Thyroid gland (tissue), 4 donors: ENCODE results near the gene PTPN4. TPM values are rescaled to one million over a fixed set of nuclear protein-coding genes. Genes with fewer than 3 reads are reported as not detected.
A peak's percentile ranks its signal among the peaks of the same experiment; 100 is the strongest.

ENCODE experiments used
- DNase-seq, 2 donors: peaks; one replicate each; pipeline ENCODE4 v3.0.0-alpha.2; 2019
- H3K27ac ChIP-seq, 3 donors: fragments of 200-600 bp; sonication (generic); 1 replicate in 2 of 3; 2 replicates in 1 of 3; pipeline ENCODE4 v1.5.1; 2016 to 2019; ENCODE audit warnings: mild to moderate bottlenecking in 1 of 3, moderate library complexity in 1 of 3
- H3K27me3 ChIP-seq: fragments of 200-600 bp; sonication (generic); one replicate; pipeline ENCODE4 v1.5.1; 2019
- H3K36me3 ChIP-seq, 2 donors: fragments of 200-600 bp; sonication (generic); one replicate each; pipeline ENCODE4 v1.5.1; 2016 to 2019
- H3K4me1 ChIP-seq, 2 donors: fragments of 200-600 bp; sonication (generic); one replicate each; pipeline ENCODE4 v1.5.1; 2017 to 2019
- H3K4me3 ChIP-seq, 3 donors: fragments of 200-600 bp; sonication (generic); replicated peaks in 1 of 3; 1 replicate in 2 of 3; 2 replicates in 1 of 3; pipeline ENCODE4 v1.5.1; 2016; ENCODE audit warnings: mild to moderate bottlenecking in 1 of 3
- H3K9me3 ChIP-seq: fragments of 200-600 bp; sonication (generic); one replicate; pipeline ENCODE4 v1.5.1; 2017
- POLR2A ChIP-seq, 2 donors: fragments of 450-650 bp; IDR thresholded peaks; one replicate each; pipeline ENCODE4 v1.6.1; 2017; ENCODE audit warnings: antibody characterized with exemption in 2 of 2, mild to moderate bottlenecking in 2 of 2, moderate library complexity in 1 of 2
- WGBS, 2 donors: methylation state at CpG; one replicate each; pipeline ENCODE4 v1.1.5; 2017; 5-methylcytosine and 5-hydroxymethylcytosine counted together
- intact Hi-C: fragments of 100-400 bp; cut with DNase I; formaldehyde crosslinking; loops from one replicate; pipeline ENCODE4 v1.15.1; 2023
- total RNA-seq, 4 donors: library from RNA; depleted of rRNA; stranded (reverse); fragments of >200 nt; gene quantifications; one replicate each; pipeline ENCODE4 v1.2.3, GENCODE V29; 2016
- TF ChIP-seq, protein P1 (sequence below), 6 experiments: fragments of 200-600 bp in 3 of 6; fragments of 450-650 bp in 3 of 6; sonication (generic) in 3 of 6; IDR thresholded peaks; one replicate each; pipeline ENCODE4 v1.5.1; 2016 to 2019; ENCODE audit warnings: antibody characterized with exemption in 6 of 6, mild to moderate bottlenecking in 2 of 6, inconsistent platforms in 1 of 6, moderate library complexity in 1 of 6

PTPN4 gene
- total RNA-seq, 4 donors from 2014 or later: 79.1 to 131 (median 114) TPM

- H3K9me3 ChIP-seq: no peaks in the 10 kb centered on the region
- intact Hi-C loops: no loop called here
- 46 to 53% methylated on average over 3 of the region's 3 CpGs for WGBS, 2 donors
- TF ChIP-seq POLR2A (IDR thresholded peaks at IDR 0.05): no peak
- TF ChIP-seq, protein P1, sequence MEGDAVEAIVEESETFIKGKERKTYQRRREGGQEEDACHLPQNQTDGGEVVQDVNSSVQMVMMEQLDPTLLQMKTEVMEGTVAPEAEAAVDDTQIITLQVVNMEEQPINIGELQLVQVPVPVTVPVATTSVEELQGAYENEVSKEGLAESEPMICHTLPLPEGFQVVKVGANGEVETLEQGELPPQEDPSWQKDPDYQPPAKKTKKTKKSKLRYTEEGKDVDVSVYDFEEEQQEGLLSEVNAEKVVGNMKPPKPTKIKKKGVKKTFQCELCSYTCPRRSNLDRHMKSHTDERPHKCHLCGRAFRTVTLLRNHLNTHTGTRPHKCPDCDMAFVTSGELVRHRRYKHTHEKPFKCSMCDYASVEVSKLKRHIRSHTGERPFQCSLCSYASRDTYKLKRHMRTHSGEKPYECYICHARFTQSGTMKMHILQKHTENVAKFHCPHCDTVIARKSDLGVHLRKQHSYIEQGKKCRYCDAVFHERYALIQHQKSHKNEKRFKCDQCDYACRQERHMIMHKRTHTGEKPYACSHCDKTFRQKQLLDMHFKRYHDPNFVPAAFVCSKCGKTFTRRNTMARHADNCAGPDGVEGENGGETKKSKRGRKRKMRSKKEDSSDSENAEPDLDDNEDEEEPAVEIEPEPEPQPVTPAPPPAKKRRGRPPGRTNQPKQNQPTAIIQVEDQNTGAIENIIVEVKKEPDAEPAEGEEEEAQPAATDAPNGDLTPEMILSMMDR (IDR thresholded peaks at IDR 0.05): no peak
- no peak for DNase-seq
- H3K27me3 ChIP-seq: no peaks in the 10 kb centered on the region
- no peak overlapping the region for H3K4me3 ChIP-seq
- peak overlapping the region in 1 of 3 donors; percentile 39 for H3K27ac ChIP-seq
- H3K4me1 ChIP-seq: peaks cover 5 to 22% of the 10 kb centered on the region in 2 donors
- H3K36me3 ChIP-seq: no peaks in the 10 kb centered on the region
These were observed 48.9 kb downstream of the PTPN4 start for GRCh38 chr2:119808516-119809147.

DNA sequence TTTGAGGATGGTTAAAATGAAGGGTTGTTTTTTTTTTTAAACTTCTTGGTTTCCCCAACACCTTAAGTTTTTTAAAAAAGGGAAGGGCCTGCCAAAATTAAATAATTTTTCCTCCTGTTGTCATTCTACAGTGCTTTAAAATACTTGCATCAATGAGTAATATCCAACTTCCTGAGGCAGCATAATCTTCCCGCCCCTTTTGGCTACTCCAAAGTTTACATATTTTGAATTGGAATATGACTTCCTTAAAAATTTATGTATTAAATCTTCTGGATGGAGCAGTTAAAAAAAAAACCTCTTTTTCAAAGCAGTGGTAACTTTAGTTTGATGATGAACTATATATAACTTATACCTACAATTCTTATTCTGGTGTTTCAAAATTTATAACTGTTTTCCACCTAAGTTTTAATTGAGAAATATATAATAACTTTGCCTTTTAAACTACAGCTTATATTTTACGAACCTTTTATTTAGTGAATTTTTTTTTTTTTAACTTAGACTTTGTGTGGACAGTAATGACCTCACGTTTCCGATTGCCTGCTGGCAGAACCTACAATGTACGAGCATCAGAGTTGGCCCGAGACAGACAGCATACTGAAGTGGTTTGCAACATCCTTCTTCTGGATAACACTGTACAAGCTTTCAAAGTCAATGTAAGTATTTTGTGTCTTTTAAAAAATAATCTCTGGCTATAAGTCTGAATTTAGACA lies 49.8 kb downstream of the PTPN4 start:
- DNase-seq: no peak
- TF ChIP-seq, protein P1 (IDR thresholded peaks at IDR 0.05): no peak
- TF ChIP-seq POLR2A (IDR thresholded peaks at IDR 0.05): no peak
- Histone ChIP-seq H3K4me1 (peaks cover 5 to 22% of the 10 kb centered on the region in 2 donors), H3K36me3 (no peaks in the 10 kb centered on the region), H3K4me3 (no peak overlapping the region), H3K27ac (no peak overlapping the region), H3K9me3 (no peaks in the 10 kb centered on the region), H3K27me3 (no peaks in the 10 kb centered on the region)
- intact Hi-C loops: no loop called here
- WGBS, 2 donors: 59 to 67% methylated on average over 6 of the region's 6 CpGs

DNA sequence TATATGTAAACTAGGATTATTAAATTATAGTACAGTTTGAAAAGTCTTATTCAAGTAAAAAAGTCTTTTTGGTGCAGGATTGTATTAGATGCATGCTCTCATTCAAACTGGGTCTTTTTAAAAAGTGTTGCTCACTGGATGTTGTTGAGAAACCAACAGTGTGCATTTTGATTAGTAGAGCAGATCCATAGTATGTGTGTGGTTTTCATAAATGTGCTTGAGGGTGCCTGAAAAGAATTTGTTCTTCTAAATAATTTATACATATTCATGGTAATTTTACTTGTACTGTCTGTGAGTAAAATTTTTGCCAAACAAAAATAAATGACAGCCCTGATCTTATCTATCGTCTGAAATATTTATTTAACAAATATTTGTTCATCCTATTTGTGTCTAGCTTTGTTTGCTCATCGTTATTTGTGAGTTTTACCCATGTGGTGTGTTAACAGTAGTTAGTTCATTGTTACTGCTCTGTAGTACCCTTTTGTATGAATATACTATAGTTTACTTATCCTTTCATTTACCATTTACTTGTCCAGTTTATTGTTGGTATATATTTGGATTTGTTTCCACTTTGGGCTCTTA lies 50.4 kb downstream of the PTPN4 start:
- H3K36me3 ChIP-seq: no peaks in the 10 kb centered on the region
- no peaks in the 10 kb centered on the region for H3K9me3 ChIP-seq
- H3K27me3 ChIP-seq: no peaks in the 10 kb centered on the region
- no peak for TF ChIP-seq POLR2A (IDR thresholded peaks at IDR 0.05)
- TF ChIP-seq, protein P1 (IDR thresholded peaks at IDR 0.05): no peak
- peaks cover 5 to 22% of the 10 kb centered on the region in 2 donors for H3K4me1 ChIP-seq
- intact Hi-C loops: no loop called here
- DNase-seq: no peak
- WGBS, 2 donors: 62 to 72% methylated on average over 2 of the region's 2 CpGs
- no peak overlapping the region for H3K4me3 ChIP-seq
- no peak overlapping the region for H3K27ac ChIP-seq

DNA sequence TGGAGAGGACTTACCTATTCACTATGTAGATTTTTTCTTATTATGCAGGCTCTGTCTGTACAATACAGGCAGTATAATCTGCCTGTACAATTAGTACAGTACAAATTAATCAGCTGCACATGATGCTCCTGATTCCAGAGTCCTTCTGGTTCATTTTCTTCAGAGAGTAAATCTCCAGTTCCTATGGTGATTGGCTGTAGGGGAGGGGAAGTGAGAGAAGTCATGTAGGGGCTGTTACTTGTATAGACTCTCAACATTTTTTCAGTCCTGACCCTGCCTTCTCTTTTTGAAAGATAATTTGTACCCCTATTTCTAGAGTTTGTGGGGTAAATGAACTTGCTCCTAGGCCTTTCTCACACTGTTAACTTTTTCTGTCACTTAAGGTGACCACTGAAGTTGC lies 54.5 kb downstream of the PTPN4 start:
- Histone ChIP-seq H3K27me3 (no peaks in the 10 kb centered on the region), H3K9me3 (no peaks in the 10 kb centered on the region), H3K4me3 (no peak overlapping the region), H3K27ac (no peak overlapping the region), H3K36me3 (no peaks in the 10 kb centered on the region), H3K4me1 (peaks cover 0 to 14% of the 10 kb centered on the region in 2 donors)
- TF ChIP-seq, protein P1 (IDR thresholded peaks at IDR 0.05): no peak
- no peak for TF ChIP-seq POLR2A (IDR thresholded peaks at IDR 0.05)
- no peak for DNase-seq
- intact Hi-C loops: no loop called here

DNA sequence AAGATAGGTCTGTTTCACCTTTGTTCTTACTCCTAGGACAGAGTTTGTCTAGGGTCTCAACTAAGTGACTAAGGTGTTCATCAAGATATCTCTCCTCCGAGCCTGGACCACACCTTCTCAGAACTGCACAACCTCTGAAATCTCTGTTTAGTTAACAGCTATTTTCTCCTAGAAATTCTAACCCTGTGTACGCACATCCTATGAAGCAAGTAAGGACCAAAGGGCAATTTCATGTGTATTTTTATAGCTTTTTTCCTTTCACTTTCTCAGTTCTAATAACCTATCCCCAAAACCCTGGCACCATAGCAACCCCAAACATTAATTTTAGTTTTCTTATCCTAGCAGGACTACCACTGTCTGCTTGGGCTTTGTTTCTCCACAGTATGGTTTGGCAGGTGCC lies 59.1 kb downstream of the PTPN4 start:
- no peaks in the 10 kb centered on the region for H3K36me3 ChIP-seq
- intact Hi-C loops: no loop called here
- no peak overlapping the region for H3K4me3 ChIP-seq
- no peaks in the 10 kb centered on the region for H3K4me1 ChIP-seq
- H3K27me3 ChIP-seq: no peaks in the 10 kb centered on the region
- no peak overlapping the region for H3K27ac ChIP-seq
- no peak for TF ChIP-seq POLR2A (IDR thresholded peaks at IDR 0.05)
- TF ChIP-seq, protein P1 (IDR thresholded peaks at IDR 0.05): no peak
- no peak for DNase-seq
- 98 to 100% methylated on average over 2 of the region's 2 CpGs for WGBS, 2 donors
- H3K9me3 ChIP-seq: no peaks in the 10 kb centered on the region
